ENCODE data around the gene TMEM53. TPM values are rescaled to one million over a fixed set of nuclear protein-coding genes. Genes with fewer than 3 reads are reported as not detected.
"Not testable (repeated sequence)": the region's sequence is repeated elsewhere in the genome, so short reads cannot be mapped to it uniquely, and the experiment has no call there.

TMEM53 gene
- total and polyA plus RNA-seq, 8 donors = 2.6 to 10.4 (median 4.5) TPM

- TF ChIP-seq CTCF (IDR thresholded peaks at IDR 0.05) = no peak
- ATAC-seq = peak in 3 of 4 donors; percentile 0
- Histone ChIP-seq H3K4me3 (peak overlapping the region; percentile 36 to 65 (median 54)), H3K27ac (peak overlapping the region; percentile 92 to 98 (median 97)), H3K9me3 (no peaks in the 10 kb centered on the region), H3K27me3 (no peaks in the 10 kb centered on the region), H3K36me3 (no peaks in the 10 kb centered on the region), H3K4me1 (peaks cover 0 to 21% (median 0%) of the 10 kb centered on the region in 3 donors)
- no peak for FAIRE-seq
- DNase-seq = no peak
- intact Hi-C loops (cut with DNase I) = no loop called here
- WGBS, 2 donors = 1% methylated on average over 16 of the region's 16 CpGs
Observed at GRCh38 chr1:44673675-44674112, 587 bp downstream of the TMEM53 start.

GRCh38 chr1:44672961-44673674, 1.2 kb downstream of the TMEM53 start:
- H3K4me3 ChIP-seq = peak overlapping the region; percentile 36 to 65 (median 54)

GRCh38 chr1:44672254-44672955, 1.9 kb downstream of the TMEM53 start:
- Histone ChIP-seq H3K4me1 (peaks cover 0 to 20% (median 0%) of the 10 kb centered on the region in 3 donors), H3K36me3 (no peaks in the 10 kb centered on the region), H3K4me3 (no peak overlapping the region), H3K27ac (no peak overlapping the region), H3K9me3 (no peaks in the 10 kb centered on the region), H3K27me3 (no peaks in the 10 kb centered on the region)
- no peak for ATAC-seq
- TF ChIP-seq CTCF (IDR thresholded peaks at IDR 0.05) = no peak
- peak in 1 of 6 donors; percentile 28 for DNase-seq
- intact Hi-C loops (cut with DNase I) = no loop called here
- FAIRE-seq = no peak
- 85% methylated on average over 13 of the region's 13 CpGs for WGBS, 2 donors

More at GRCh38 chr1:44672961-44673674, 1.2 kb downstream of the TMEM53 start:
- Histone ChIP-seq H3K27ac (peak overlapping the region; percentile 92 to 98 (median 97)), H3K36me3 (no peaks in the 10 kb centered on the region), H3K4me1 (peaks cover 0 to 21% (median 0%) of the 10 kb centered on the region in 3 donors), H3K27me3 (no peaks in the 10 kb centered on the region), H3K9me3 (no peaks in the 10 kb centered on the region)
- ATAC-seq (no peak), FAIRE-seq (no peak), DNase-seq (peak in 1 of 6 donors; percentile 16)
- WGBS, 2 donors = 80 to 81% methylated on average over 14 of the region's 14 CpGs
- no peak for TF ChIP-seq CTCF (IDR thresholded peaks at IDR 0.05)
- intact Hi-C loops (cut with DNase I) = no loop called here

- Histone ChIP-seq H3K27me3 (no peaks in the 10 kb centered on the region), H3K27ac (no peak overlapping the region), H3K4me1 (peaks cover 0 to 13% (median 0%) of the 10 kb centered on the region in 3 donors), H3K36me3 (no peaks in the 10 kb centered on the region), H3K4me3 (no peak overlapping the region), H3K9me3 (no peaks in the 10 kb centered on the region)
- WGBS, 2 donors = 79 to 85% methylated on average over 10 of the region's 10 CpGs
- no peak for FAIRE-seq
- intact Hi-C loops (cut with DNase I) = no loop called here
- TF ChIP-seq CTCF (IDR thresholded peaks at IDR 0.05) = no peak
- DNase-seq = no peak
- ATAC-seq = no peak
Observed at GRCh38 chr1:44670751-44671640, 3.3 kb downstream of the TMEM53 start.

- ATAC-seq; intact Hi-C loops (cut with DNase I); H3K4me3 ChIP-seq; H3K4me1 ChIP-seq; FAIRE-seq; H3K36me3 ChIP-seq; H3K27ac ChIP-seq; H3K9me3 ChIP-seq; H3K27me3 ChIP-seq: not testable (repeated sequence)
- WGBS, 2 donors = 91 to 100% methylated on average over 1 of the region's 1 CpG
- peak in 1 of 6 donors; percentile 7 for DNase-seq
Observed at GRCh38 chr1:44666719-44667118, 7.6 kb downstream of the TMEM53 start.
